IPS-NIHi11 (cell line): ENCODE results near the gene CCDC141.

Source experiments
- DNase-seq: peaks from one replicate; pipeline ENCODE4 v3.0.0; 2012; ENCODE audit warnings: mixed read lengths, low spot score

Gene CCDC141

GRCh38 chr2:178910005-178910404, 139.9 kb downstream of the CCDC141 start:
- DNase-seq = no peak

GRCh38 chr2:178909507-178909906, 140.4 kb downstream of the CCDC141 start:
- no peak for DNase-seq

GRCh38 chr2:178908810-178909209, 141.1 kb downstream of the CCDC141 start:
- DNase-seq = no peak

GRCh38 chr2:178905261-178905660, 144.7 kb downstream of the CCDC141 start:
- no peak for DNase-seq

GRCh38 chr2:178899656-178900055, 150.3 kb downstream of the CCDC141 start:
- no peak for DNase-seq

- no peak for DNase-seq
Observed at GRCh38 chr2:178895872-178896271, 154.1 kb downstream of the CCDC141 start.

- no peak for DNase-seq
Observed at GRCh38 chr2:178895171-178895570, 154.8 kb downstream of the CCDC141 start.

GRCh38 chr2:178892751-178893625, 156.9 kb downstream of the CCDC141 start:
- no peak for DNase-seq

- DNase-seq = no peak
Observed at GRCh38 chr2:178891959-178892485, 157.9 kb downstream of the CCDC141 start.

GRCh38 chr2:178891265-178891958, 158.5 kb downstream of the CCDC141 start:
- DNase-seq = peak; percentile 63

GRCh38 chr2:178886006-178886405, 163.9 kb downstream of the CCDC141 start:
- DNase-seq = no peak

- DNase-seq = no peak
Observed at GRCh38 chr2:178884440-178884839, 165.5 kb downstream of the CCDC141 start.

- no peak for DNase-seq
Observed at GRCh38 chr2:178882666-178883440, 167.1 kb downstream of the CCDC141 start.

GRCh38 chr2:178881075-178881474, 168.9 kb downstream of the CCDC141 start:
- no peak for DNase-seq

GRCh38 chr2:178880257-178880656, 169.7 kb downstream of the CCDC141 start:
- no peak for DNase-seq

- no peak for DNase-seq
Observed at GRCh38 chr2:178877874-178878273, 172.1 kb downstream of the CCDC141 start.

- no peak for DNase-seq
Observed at GRCh38 chr2:178874529-178875240, 175.3 kb downstream of the CCDC141 start.

- DNase-seq = no peak
Observed at GRCh38 chr2:178873912-178874311, 176.0 kb downstream of the CCDC141 start.

- no peak for DNase-seq
Observed at GRCh38 chr2:178871536-178871935, 178.4 kb downstream of the CCDC141 start.

- no peak for DNase-seq
Observed at GRCh38 chr2:178870703-178871102, 179.2 kb downstream of the CCDC141 start.

GRCh38 chr2:178865999-178866398, 183.9 kb downstream of the CCDC141 start:
- no peak for DNase-seq
